CD4-positive, alpha-beta T cell (primary cell): ENCODE data around the gene TGFBR2. TPM values are rescaled to one million over a fixed set of nuclear protein-coding genes. Genes with fewer than 3 reads are reported as not detected.

Source experiments
- ATAC-seq: fragments of 200-7000 bp; cut with Tn5 transposase; one replicate; pipeline ENCODE4 v1.10.0; 2022; ENCODE audit warnings: mild to moderate bottlenecking; ENCODE audit not compliant: poor library complexity
- CTCF ChIA-PET: fragments of 350-600 bp; sonication (Branson Sonifier 250); formaldehyde crosslinking; loops from one replicate; lab custom pipeline; 2021; ENCODE audit warnings: antibody characterized with exemption, inconsistent platforms; lab: Charles Lee
- POLR2A ChIA-PET: fragments of 350-600 bp; sonication (Branson Sonifier 250); formaldehyde crosslinking; loops from one replicate; lab custom pipeline; 2021; ENCODE audit warnings: antibody characterized with exemption, inconsistent platforms; lab: Charles Lee
- DNase-seq, 14 experiments: peaks; one replicate each; pipeline ENCODE4 v3.0.0-alpha.2; 2013 to 2020; ENCODE audit warnings: mixed read lengths in 2 of 14
- H3K27ac ChIP-seq, 2 donors: one replicate each; pipeline versions ENCODE4 v1.5.1 to v1.7.0; 2013; ENCODE audit warnings: low read length in 2 of 2, low read depth in 1 of 2, mild to moderate bottlenecking in 1 of 2
- H3K27me3 ChIP-seq, 2 experiments: 1 replicate in 1 of 2; 2 replicates in 1 of 2; pipeline versions ENCODE4 v1.6.1 to v1.7.0; 2013; ENCODE audit warnings: low read length in 2 of 2, control low read depth in 1 of 2, mild to moderate bottlenecking in 1 of 2, moderate library complexity in 1 of 2; ENCODE audit not compliant: insufficient read depth in 2 of 2, control insufficient read depth in 1 of 2
- H3K36me3 ChIP-seq: one replicate; pipeline ENCODE4 v1.6.1; 2013; ENCODE audit warnings: low read length, control low read depth; ENCODE audit not compliant: insufficient read depth
- H3K4me1 ChIP-seq: one replicate; pipeline ENCODE4 v1.6.1; 2013; ENCODE audit warnings: low read length, control low read depth; ENCODE audit not compliant: insufficient read depth
- H3K4me3 ChIP-seq: one replicate; pipeline ENCODE4 v1.5.1; 2013; ENCODE audit warnings: mild to moderate bottlenecking, low read length, moderate library complexity
- H3K9me3 ChIP-seq, 2 experiments: 1 replicate in 1 of 2; 2 replicates in 1 of 2; pipeline versions ENCODE4 v1.6.1 to v1.7.0; 2013; ENCODE audit warnings: low read length in 2 of 2, mild to moderate bottlenecking in 2 of 2, control low read depth in 1 of 2, moderate library complexity in 1 of 2; ENCODE audit not compliant: control insufficient read depth in 1 of 2, insufficient read depth in 1 of 2
- H3K27ac Mint-ChIP-seq: one replicate; pipeline ENCODE4 v1.8.0; 2020; ENCODE audit warnings: mixed read lengths
- H3K27me3 Mint-ChIP-seq: one replicate; pipeline ENCODE4 v1.8.0; 2021; ENCODE audit warnings: mixed read lengths
- H3K36me3 Mint-ChIP-seq: one replicate; pipeline ENCODE4 v1.8.0; 2021; ENCODE audit warnings: low read depth, mixed read lengths
- H3K4me1 Mint-ChIP-seq: one replicate; pipeline ENCODE4 v1.8.0; 2021; ENCODE audit warnings: low read depth, mixed read lengths
- H3K4me3 Mint-ChIP-seq: one replicate; pipeline ENCODE4 v1.8.0; 2020; ENCODE audit warnings: mild to moderate bottlenecking, mixed read lengths
- H3K9me3 Mint-ChIP-seq: one replicate; pipeline ENCODE4 v1.8.0; 2020; ENCODE audit warnings: mixed read lengths
- intact Hi-C, 2 experiments: fragments of 100-400 bp; cut with DNase I in 1 of 2; cut with micrococcal nuclease in 1 of 2; formaldehyde crosslinking; loops; one replicate each; pipeline versions ENCODE4 v1.15.1 to v1.9.0; 2023 to 2025; cut with DNase I, micrococcal nuclease
- total RNA-seq, 174 experiments: library from RNA in 2 of 174; stranded (reverse) in 2 of 174; gene quantifications; one replicate each; pipeline ENCODE4 v1.2.3 and lab custom pipeline; 2021 to 2026
- TF ChIP-seq, protein P1 (sequence below): fragments of 200-600 bp; IDR thresholded peaks from one replicate; pipeline ENCODE4 v1.8.0; 2022; ENCODE audit warnings: antibody characterized with exemption, mild to moderate bottlenecking

The TGFBR2 gene
- total RNA-seq, 2 experiments from 2014 or later, result 203 to 205 TPM

DNA sequence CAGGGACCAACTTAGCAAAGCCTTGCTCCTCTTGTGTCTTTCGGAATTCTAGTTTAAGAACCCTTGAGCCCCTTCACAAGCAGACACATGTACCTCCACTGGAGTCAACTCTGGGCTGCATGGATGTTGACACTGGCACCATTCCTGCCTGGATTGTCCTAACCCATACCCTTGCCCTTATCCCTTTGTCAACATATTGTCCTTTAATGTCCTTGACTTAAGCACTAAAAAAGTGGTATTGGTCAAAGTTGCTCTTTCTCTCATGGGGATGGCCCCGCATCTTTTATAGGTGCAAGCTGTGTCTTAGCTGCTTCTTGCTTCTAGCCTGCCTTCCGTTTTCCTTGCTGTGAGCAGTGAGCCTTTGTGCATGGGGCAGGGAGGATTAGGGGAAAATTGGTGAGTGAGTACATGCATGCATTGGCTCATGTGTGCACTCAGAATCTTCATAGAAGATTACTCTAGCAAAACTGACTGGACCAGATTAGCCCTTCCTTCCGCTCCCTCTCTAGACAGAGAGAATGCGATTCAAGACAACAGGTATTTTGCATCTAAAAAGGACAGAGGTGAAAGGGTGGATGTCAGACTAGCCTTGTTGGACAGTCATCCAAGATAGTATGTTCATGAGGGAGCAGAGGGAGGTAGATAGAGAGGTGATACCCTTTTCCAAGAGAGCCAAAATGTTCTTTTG lies 42.4 kb downstream of the TGFBR2 start:
- peaks cover 78% of the 10 kb centered on the region for H3K4me1 ChIP-seq
- no peaks in the 10 kb centered on the region for H3K27me3 ChIP-seq
- DNase-seq (no peak), ATAC-seq (no peak)
- no peaks in the 10 kb centered on the region for H3K9me3 Mint-ChIP-seq
- TF ChIP-seq, protein P1, sequence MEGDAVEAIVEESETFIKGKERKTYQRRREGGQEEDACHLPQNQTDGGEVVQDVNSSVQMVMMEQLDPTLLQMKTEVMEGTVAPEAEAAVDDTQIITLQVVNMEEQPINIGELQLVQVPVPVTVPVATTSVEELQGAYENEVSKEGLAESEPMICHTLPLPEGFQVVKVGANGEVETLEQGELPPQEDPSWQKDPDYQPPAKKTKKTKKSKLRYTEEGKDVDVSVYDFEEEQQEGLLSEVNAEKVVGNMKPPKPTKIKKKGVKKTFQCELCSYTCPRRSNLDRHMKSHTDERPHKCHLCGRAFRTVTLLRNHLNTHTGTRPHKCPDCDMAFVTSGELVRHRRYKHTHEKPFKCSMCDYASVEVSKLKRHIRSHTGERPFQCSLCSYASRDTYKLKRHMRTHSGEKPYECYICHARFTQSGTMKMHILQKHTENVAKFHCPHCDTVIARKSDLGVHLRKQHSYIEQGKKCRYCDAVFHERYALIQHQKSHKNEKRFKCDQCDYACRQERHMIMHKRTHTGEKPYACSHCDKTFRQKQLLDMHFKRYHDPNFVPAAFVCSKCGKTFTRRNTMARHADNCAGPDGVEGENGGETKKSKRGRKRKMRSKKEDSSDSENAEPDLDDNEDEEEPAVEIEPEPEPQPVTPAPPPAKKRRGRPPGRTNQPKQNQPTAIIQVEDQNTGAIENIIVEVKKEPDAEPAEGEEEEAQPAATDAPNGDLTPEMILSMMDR, result no peak
- no peaks in the 10 kb centered on the region for H3K9me3 ChIP-seq
- H3K36me3 Mint-ChIP-seq, result peaks cover 98% of the 10 kb centered on the region
- no peaks in the 10 kb centered on the region for H3K27me3 Mint-ChIP-seq
- CTCF ChIA-PET, result interaction anchor here (1.2 kb wide), 1 partner anchor 329 kb away, joined by 4 read pairs; no protein-coding TSS in a partner anchor
- POLR2A ChIA-PET, result interaction anchor here (0.8 to 18.3 kb wide), 10 partner anchors 8 to 329 kb away, joined by 3 to 297 read pairs (median 4); no protein-coding TSS in a partner anchor
- H3K4me3 Mint-ChIP-seq, result peak overlapping the region; percentile 79
- H3K27ac ChIP-seq, result peak overlapping the region in 1 of 2 donors; percentile 8
- no peak overlapping the region for H3K4me3 ChIP-seq
- intact Hi-C loops, result loop anchor here in 1 of 2 experiments (5.0 kb wide), 1 partner anchor 33 kb away; no protein-coding TSS in a partner anchor
- H3K36me3 ChIP-seq, result peaks cover 84% of the 10 kb centered on the region
- H3K27ac Mint-ChIP-seq, result peak overlapping the region; percentile 96
- H3K4me1 Mint-ChIP-seq, result peaks cover 100% of the 10 kb centered on the region

DNA sequence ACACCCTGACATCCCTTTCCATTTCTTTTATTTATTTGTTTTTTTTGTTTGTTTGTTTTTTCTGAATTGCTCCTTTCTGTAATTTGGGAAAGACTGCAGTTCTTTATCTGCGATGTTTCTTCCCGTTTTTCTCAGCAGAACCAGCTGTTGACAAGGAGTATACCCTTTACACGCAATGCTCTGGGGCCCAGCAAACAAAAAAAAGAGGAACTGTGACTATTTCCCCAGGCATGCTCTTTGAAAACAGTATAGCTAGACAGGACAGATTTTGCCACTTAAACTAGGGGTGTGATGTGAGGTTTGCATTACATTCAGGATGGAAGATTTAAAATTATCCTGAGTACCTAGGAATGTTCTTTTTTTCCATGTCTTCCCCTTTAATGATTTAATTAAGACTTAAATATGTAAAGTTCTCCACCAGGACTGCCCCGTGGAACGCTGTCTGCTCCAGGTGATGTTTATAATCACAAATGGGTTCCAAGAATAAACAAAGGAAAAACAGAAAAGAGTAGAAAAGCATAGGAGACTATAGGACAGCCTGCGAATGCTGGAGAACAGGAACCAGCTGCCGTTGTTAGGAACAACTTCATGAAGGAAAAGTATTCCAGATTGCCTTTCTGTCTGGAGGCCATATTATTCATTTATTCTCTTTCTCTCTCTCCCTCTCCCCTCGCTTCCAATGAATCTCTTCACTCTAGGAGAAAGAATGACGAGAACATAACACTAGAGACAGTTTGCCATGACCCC lies 43.3 kb downstream of the TGFBR2 start:
- H3K9me3 ChIP-seq, result no peaks in the 10 kb centered on the region
- intact Hi-C loops, result loop anchor here in 1 of 2 experiments (5.0 to 10.0 kb wide), 2 partner anchors 33 to 1775 kb away; no protein-coding TSS in a partner anchor
- POLR2A ChIA-PET, result interaction anchor here (0.8 to 1.6 kb wide), 7 partner anchors 9 to 45 kb away, joined by 3 to 4 read pairs (median 3); no protein-coding TSS in a partner anchor
- peaks cover 77% of the 10 kb centered on the region for H3K4me1 ChIP-seq
- no peak for ATAC-seq
- CTCF ChIA-PET, result no interaction called here
- Mint-ChIP-seq H3K4me3 (peak overlapping the region; percentile 57), H3K4me1 (peaks cover 100% of the 10 kb centered on the region), H3K27me3 (no peaks in the 10 kb centered on the region), H3K9me3 (no peaks in the 10 kb centered on the region), H3K36me3 (peaks cover 100% of the 10 kb centered on the region), H3K27ac (peak overlapping the region; percentile 96)
- H3K36me3 ChIP-seq, result peaks cover 88% of the 10 kb centered on the region
- no peak overlapping the region for H3K4me3 ChIP-seq
- peak overlapping the region in 1 of 2 donors; percentile 36 for H3K27ac ChIP-seq
- H3K27me3 ChIP-seq, result no peaks in the 10 kb centered on the region
- DNase-seq, result peak in 1 of 14 experiments; percentile 50
- TF ChIP-seq, protein P1, result no peak

GRCh38 chr3:30650348-30650995 lies 44.1 kb downstream of the TGFBR2 start:
- Mint-ChIP-seq H3K36me3 (peaks cover 100% of the 10 kb centered on the region), H3K27me3 (no peaks in the 10 kb centered on the region), H3K4me1 (peaks cover 100% of the 10 kb centered on the region), H3K9me3 (no peaks in the 10 kb centered on the region), H3K4me3 (peak overlapping the region; percentile 57), H3K27ac (peak overlapping the region; percentile 96)
- intact Hi-C loops, result loop anchor here in 1 of 2 experiments (10.0 kb wide), 1 partner anchor 1774 kb away; no protein-coding TSS in a partner anchor
- peaks cover 88% of the 10 kb centered on the region for H3K36me3 ChIP-seq
- POLR2A ChIA-PET, result interaction anchor here (1.0 to 1.6 kb wide), 6 partner anchors 9 to 46 kb away, joined by 3 to 4 read pairs (median 3); no protein-coding TSS in a partner anchor
- peaks cover 79% of the 10 kb centered on the region for H3K4me1 ChIP-seq
- H3K4me3 ChIP-seq, result no peak overlapping the region
- peak overlapping the region; percentile 2 to 4 for H3K27ac ChIP-seq
- ATAC-seq, result no peak
- no peaks in the 10 kb centered on the region for H3K27me3 ChIP-seq
- no peak for DNase-seq
- TF ChIP-seq, protein P1, result no peak
- CTCF ChIA-PET, result no interaction called here
- no peaks in the 10 kb centered on the region for H3K9me3 ChIP-seq
